ENCODE data around the gene KRT25.

GRCh38 chr17:40778461-40778860 is 23.3 kb upstream of the KRT25 start:
- TF ChIP-seq CTCF (IDR thresholded peaks at IDR 0.05; ENCODE audit: extremely low read depth in 1 of 2, insufficient read depth in 1 of 2, low read depth in 1 of 2, low read length in 2 of 2): no peak
- no peak for TF ChIP-seq JUN (IDR thresholded peaks at IDR 0.05; ENCODE audit: borderline replicate concordance, insufficient read depth, insufficient read length, low read depth)
- no peak for TF ChIP-seq POLR2A (IDR thresholded peaks at IDR 0.05; ENCODE audit: low read depth, low read length)
- TF ChIP-seq GATA2 (IDR thresholded peaks at IDR 0.05; ENCODE audit: insufficient read depth, insufficient read length, low read depth, low read length): no peak
- no peak for TF ChIP-seq EZH2 (IDR thresholded peaks at IDR 0.05; ENCODE audit: borderline replicate concordance, low read depth, low read length, severe bottlenecking)
- TF ChIP-seq MYC (IDR thresholded peaks at IDR 0.05; ENCODE audit: low read depth, low read length): no peak
- no peak for TF ChIP-seq MAX (IDR thresholded peaks at IDR 0.05; ENCODE audit: insufficient read depth, insufficient read length)
- TF ChIP-seq POLR2AphosphoS5 (IDR thresholded peaks at IDR 0.05; ENCODE audit: insufficient read depth, low read depth, low read length): no peak

Data from endothelial cell of umbilical vein (primary cell).